ENCODE measurements around the gene ZNF33B.

DNA sequence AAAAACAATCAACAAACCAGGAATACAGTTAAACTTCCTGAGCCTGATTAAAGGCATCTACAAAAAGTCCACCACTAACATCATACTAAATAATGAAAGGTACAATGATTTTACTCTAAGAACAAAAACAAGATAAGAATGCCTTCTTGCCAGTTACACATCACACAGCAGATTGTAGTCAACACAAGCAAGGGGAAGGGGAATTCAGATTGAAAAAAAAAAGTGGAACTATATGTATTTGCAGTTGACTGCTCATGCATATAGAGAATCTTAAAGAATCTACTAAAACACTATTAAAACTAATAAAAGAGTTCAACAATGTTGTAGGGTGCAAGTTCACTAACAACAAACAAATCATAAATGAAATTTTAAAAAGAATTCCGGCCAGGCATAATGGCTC, 28.5 kb downstream of the ZNF33B start:
- TF ChIP-seq POLR2AphosphoS5 (IDR thresholded peaks at IDR 0.05; ENCODE audit: low read depth, low read length) (no peak), POLR2A (IDR thresholded peaks at IDR 0.05; ENCODE audit: low read depth, low read length) (no peak), TAF1 (IDR thresholded peaks at IDR 0.05; ENCODE audit: low read depth, low read length) (no peak), POU2F2 (IDR thresholded peaks at IDR 0.05; ENCODE audit: low read depth, low read length) (no peak)
